Gastrocnemius medialis (tissue), 4 donors: ENCODE results near the gene HDAC7.

Experiments
- CTCF ChIP-seq, 5 experiments: fragments of 450-650 bp in 3 of 5; fragments of 200-600 bp in 2 of 5; sonication (generic) in 2 of 5; IDR thresholded peaks in 4 of 5; conservative IDR thresholded peaks in 1 of 5; 1 replicate in 4 of 5; 2 replicates in 1 of 5; pipeline ENCODE4 v1.5.1; 2016 to 2019; ENCODE audit warnings: antibody characterized with exemption in 5 of 5, mild to moderate bottlenecking in 3 of 5, moderate library complexity in 3 of 5
- POLR2A ChIP-seq, 2 donors: fragments of 450-650 bp; IDR thresholded peaks; one replicate each; pipeline ENCODE4 v1.6.1; 2017; ENCODE audit warnings: antibody characterized with exemption in 2 of 2, mild to moderate bottlenecking in 2 of 2, moderate library complexity in 2 of 2

- TF ChIP-seq CTCF (IDR thresholded peaks at IDR 0.05 in 4 of 5, conservative IDR thresholded peaks at IDR 0.05 in 1 of 5) (no peak), POLR2A (IDR thresholded peaks at IDR 0.05) (no peak)
Observed at GRCh38 chr12:47777151-47777550, 42.6 kb downstream of the HDAC7 start.
